Activated T-helper 9 cell treated with anti-CD3 and anti-CD28 coated beads, Interleukin-2, amount 50 U/mL, for 16 hours (primary cell): Measurements from ENCODE around the gene UNC5A.

Experiments used
- DNase-seq: peaks from one replicate; pipeline ENCODE4 v3.0.0-alpha.2; 2020; ENCODE audit warnings: low read depth

The UNC5A gene

GRCh38 chr5:176899296-176899891, 89.0 kb downstream of the UNC5A start, which contains the start of gene HK3:
TSS of gene HK3 (minus strand) at chr5:176899346. CDS start at chr5:176896159, 3,187 bp downstream.
- DNase-seq = no peak

GRCh38 chr5:176899946-176900779, 89.8 kb downstream of the UNC5A start:
- DNase-seq = no peak

DNA sequence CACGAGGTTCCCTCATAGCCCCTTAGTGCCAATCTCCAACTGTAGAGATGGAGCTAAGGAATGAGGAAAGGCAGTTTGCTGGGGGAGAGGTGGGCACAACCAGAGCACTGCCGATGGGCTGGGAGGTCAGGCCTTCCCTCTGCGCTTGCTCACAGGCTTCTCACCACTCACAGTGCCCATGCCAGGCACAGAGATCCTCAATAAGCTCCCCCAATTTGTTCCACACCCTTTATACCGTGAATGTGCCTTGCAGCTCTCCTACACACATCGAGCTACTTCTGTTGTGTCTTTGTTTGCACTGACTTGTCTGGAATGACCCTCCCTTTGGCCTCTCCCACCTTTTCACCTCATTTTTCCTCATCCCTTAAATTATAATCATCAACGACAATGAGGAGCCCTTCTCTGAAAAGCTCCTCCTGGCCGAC, 90.4 kb downstream of the UNC5A start:
- no peak for DNase-seq

DNA sequence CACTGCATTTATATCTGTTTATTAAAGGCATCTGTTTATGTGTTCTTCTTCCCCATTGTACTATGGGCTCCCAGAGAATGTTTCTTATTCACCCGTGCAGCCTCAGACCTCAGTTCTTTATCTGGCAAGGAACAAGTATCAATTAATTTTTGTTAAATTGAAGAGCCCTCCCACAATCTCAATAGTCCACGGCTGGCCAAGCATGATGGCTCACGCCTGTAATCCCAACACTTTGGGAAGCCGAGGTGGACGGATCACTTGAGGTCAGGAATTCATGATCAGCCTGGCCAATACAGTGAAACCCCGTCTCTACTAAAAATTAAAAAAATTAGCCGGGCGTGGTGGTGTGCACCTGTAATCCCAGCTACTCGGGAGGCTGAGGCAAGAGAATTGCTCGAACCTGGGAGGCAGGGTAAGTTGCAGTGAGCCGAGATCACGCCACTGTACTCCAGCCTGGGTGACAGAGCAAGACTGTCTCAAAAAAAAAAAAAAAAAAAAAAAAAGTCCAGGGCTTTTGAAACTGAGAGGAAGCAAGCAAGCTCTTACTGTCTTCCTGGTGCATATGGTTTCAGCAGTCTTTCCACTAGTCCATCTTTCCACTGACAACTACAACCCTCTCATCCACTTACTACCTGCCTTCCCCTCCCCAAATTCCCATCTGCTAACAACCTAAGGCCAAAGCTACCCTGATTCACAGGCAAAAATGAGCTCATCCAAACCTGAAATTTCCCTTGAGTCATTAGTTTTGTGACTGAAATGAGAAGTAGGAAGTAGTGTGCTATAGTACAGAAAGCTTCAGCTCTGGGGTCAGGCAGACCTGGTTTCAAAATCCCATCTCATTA, 91.1 kb downstream of the UNC5A start:
- DNase-seq = no peak

GRCh38 chr5:176902102-176902814, 91.9 kb downstream of the UNC5A start:
- no peak for DNase-seq

- DNase-seq = no peak
These were observed 92.7 kb downstream of the UNC5A start for GRCh38 chr5:176902911-176903664.

- DNase-seq = no peak
These were observed 93.9 kb downstream of the UNC5A start for GRCh38 chr5:176904276-176904675.

GRCh38 chr5:176906126-176906525, 95.8 kb downstream of the UNC5A start:
- DNase-seq = no peak

GRCh38 chr5:176906796-176907195, 96.4 kb downstream of the UNC5A start:
- DNase-seq = no peak

DNA sequence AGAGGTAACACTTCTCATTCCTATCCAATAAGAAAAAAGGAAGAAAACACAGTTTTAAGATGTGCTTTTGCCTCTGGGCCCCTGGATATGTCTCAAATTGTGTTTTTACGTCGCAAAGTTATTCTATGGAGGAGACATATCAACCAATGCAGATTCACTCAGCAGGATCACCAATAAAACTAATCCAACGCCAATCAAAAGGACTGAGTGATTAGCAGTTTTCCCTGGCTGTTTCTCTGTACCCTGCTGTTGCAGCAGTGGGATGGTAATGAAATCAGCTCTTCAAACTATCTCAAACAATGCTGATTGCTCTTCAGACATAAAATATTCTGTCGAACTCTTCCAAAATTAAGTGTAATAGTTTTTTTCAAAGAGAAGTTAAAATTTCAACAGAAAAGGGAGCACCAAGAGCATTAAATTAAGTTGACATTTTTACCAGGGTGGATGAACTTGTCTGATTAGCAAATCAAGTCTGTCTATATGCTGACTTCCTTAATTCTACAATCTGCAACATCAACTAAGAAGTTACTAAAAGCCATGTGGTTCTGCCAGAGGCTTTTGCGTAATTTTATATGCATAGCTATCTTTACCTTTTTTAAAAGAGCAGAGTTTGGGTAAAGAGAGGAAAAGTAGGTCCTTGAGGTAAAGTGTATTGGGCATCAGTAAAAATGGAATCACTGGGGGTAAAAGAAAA, 98.5 kb downstream of the UNC5A start:
- DNase-seq = no peak

GRCh38 chr5:176912115-176912514, 101.8 kb downstream of the UNC5A start:
- no peak for DNase-seq

GRCh38 chr5:176915906-176916305, 105.5 kb downstream of the UNC5A start:
- DNase-seq = no peak

DNA sequence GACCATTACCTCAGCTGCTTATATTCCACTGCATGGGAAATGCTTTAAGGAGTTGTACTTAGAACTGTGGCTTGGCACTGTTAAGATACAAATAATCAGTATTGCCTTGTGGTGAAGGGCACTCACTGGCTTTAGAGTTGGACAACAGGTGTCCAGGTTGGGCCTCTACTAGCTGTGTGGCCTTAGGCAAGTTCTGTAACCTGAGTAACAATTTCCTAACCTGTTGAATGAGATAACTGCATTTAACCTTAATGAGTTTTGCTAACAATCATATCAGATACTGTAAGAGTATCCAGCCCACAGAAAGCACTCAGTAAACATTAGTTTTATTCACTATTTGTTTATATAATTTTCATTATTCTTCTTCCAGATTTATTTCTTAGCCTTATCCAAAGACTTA, 106.0 kb downstream of the UNC5A start:
- no peak for DNase-seq

DNA sequence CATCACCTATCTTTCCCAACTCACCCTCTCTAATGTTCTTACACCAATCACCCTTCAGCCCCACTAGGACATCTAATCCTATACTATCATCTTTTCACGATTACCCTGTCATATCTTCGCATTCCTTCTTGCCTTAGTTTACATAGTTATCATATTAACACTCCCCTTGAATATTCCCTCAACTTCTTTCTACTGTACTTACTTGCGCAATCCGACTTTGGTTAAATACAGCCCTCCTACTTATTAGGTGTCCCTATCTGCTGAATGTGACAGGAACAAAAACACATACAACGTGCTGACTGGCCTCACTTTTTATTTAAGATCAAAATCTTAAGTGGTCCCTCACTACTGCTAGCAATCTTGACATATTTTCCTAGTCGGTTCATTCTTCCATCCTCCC, 108.3 kb downstream of the UNC5A start:
- DNase-seq = no peak

- no peak for DNase-seq
These were observed 111.4 kb downstream of the UNC5A start for GRCh38 chr5:176921714-176922113.

DNA sequence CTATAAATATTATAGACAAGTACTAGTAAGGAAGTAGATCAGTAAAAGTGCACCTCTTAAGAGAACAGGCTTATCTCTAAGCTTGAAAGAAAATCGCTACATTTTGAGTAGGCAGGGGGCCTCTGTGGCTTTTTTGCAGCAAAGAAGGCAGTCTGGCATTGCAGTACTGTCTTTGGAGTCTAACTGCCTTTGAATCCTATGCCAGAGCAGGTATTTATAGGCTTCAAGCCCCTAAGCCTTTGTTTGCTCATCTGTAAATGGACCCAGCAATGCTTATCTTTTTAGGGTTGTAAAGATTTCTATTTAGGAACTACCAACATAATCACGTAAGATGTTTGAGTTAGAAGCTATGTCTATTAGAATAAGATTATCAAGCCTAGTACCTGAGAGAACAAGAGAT, 112.5 kb downstream of the UNC5A start:
- DNase-seq = no peak

DNA sequence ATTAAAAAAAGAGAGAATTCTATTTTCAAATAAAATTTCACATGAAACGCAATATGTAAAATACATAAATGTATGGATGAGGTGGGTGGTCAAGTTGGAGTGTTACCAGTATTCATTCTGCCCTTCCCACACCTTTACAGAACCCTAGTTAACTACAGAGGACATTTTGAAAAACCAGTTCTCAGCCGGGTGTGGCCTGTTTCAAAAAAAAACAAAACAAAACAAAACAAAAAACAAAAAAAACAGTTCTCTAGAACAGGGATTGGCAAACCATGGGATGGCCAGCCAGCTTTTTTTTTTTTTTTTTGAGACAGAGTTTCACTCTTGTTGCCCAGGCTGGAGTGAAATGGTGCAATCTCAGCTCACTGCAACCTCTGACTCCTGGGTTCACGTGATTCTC, 117.2 kb downstream of the UNC5A start:
- no peak for DNase-seq

- no peak for DNase-seq
These were observed 119.3 kb downstream of the UNC5A start for GRCh38 chr5:176929654-176930053.
